HepG2 (cell line): ENCODE results near the gene FGD6. TPM values are rescaled to one million over a fixed set of nuclear protein-coding genes. Genes with fewer than 3 reads are reported as not detected.

Experiments
- ATAC-seq: fragments of 200-7000 bp; cut with Tn5 transposase; 3 replicates; pipeline ENCODE4 v1.9.1; 2020; ENCODE audit warnings: mild to moderate bottlenecking, moderate library complexity
- BruUV-seq: library from RNA; stranded (reverse); fragments of 400-500 nt; replicated peaks from 2 replicates; lab custom pipeline; 2021; lab: Mats Ljungman, UMichigan
- CTCF ChIA-PET: fragments of 300-600 bp; formaldehyde crosslinking; extraction: SDS; loops from one replicate; lab custom pipeline; 2021; ENCODE audit warnings: low total read pairs, inconsistent platforms, low intra/inter-chr PET ratio; lab: Yijun Ruan, JAX
- POLR2A ChIA-PET: fragments of 350-600 bp; sonication (Branson Sonifier 250); formaldehyde crosslinking; loops from one replicate; lab custom pipeline; 2020; ENCODE audit warnings: antibody characterized with exemption, inconsistent platforms; lab: Yijun Ruan, JAX
- DNase-seq: peaks from one replicate; pipeline ENCODE4 v3.0.0-alpha.2; 2015; ENCODE audit warnings: low spot score
- FAIRE-seq: peaks from 3 replicates; lab custom pipeline; 2011; peaks lifted over from hg19 to GRCh38; lab: Jason Lieb, UNC
- H2AFZ ChIP-seq: one replicate; pipeline ENCODE4 v1.6.1; 2011; ENCODE audit warnings: low read length, inconsistent platforms
- H3K27ac ChIP-seq: fragments of 300-600 bp; 3 replicates; pipeline ENCODE4 v1.8.0; 2011; ENCODE audit warnings: mixed run types, mild to moderate bottlenecking, mixed read lengths, low read length, inconsistent platforms; ENCODE audit not compliant: insufficient read depth; ENCODE audit errors: extremely low read length
- H3K27me3 ChIP-seq, 2 experiments: fragments of 200-600 bp in 1 of 2; 2 replicates in 1 of 2; 3 replicates in 1 of 2; pipeline versions ENCODE4 v1.6.0 to v1.8.0; 2011; ENCODE audit warnings: low read length in 2 of 2, mild to moderate bottlenecking in 2 of 2, moderate library complexity in 2 of 2, inconsistent platforms in 1 of 2; ENCODE audit not compliant: insufficient read depth in 2 of 2, control insufficient read depth in 1 of 2
- H3K36me3 ChIP-seq, 2 experiments: fragments of 200-600 bp in 1 of 2; replicated peaks in 1 of 2; 2 replicates in 1 of 2; 3 replicates in 1 of 2; pipeline versions ENCODE4 v1.5.1 to v1.8.0; 2011; ENCODE audit warnings: low read length in 2 of 2, inconsistent platforms in 1 of 2; ENCODE audit not compliant: insufficient read depth in 2 of 2, control insufficient read depth in 1 of 2
- H3K4me1 ChIP-seq: 2 replicates; pipeline ENCODE4 v1.5.1; 2012; ENCODE audit warnings: low read length, inconsistent platforms; ENCODE audit not compliant: insufficient read depth
- H3K4me2 ChIP-seq: 2 replicates; pipeline ENCODE4 v1.6.0; 2011; ENCODE audit warnings: low read depth, low read length, inconsistent platforms
- H3K4me3 ChIP-seq, 3 experiments: fragments of 200-600 bp in 1 of 3; sonication (generic), shearing (Covaris generic) in 1 of 3; replicated peaks in 1 of 3; 2 replicates each; pipeline ENCODE4 v1.5.1; 2011 to 2016; ENCODE audit warnings: low read length in 3 of 3, inconsistent platforms in 2 of 3, low read depth in 2 of 3, mild to moderate bottlenecking in 2 of 3, control low read depth in 1 of 3, mixed read lengths in 1 of 3; ENCODE audit not compliant: insufficient read depth in 1 of 3
- H3K79me2 ChIP-seq: one replicate; pipeline ENCODE4 v1.6.1; 2011; ENCODE audit warnings: low read length, inconsistent platforms; ENCODE audit not compliant: insufficient read depth
- H3K9ac ChIP-seq: 2 replicates; pipeline ENCODE4 v1.6.0; 2011; ENCODE audit warnings: mild to moderate bottlenecking, low read depth, low read length, inconsistent platforms; ENCODE audit not compliant: insufficient read depth
- H3K9me3 ChIP-seq: 2 replicates; pipeline ENCODE4 v1.5.1; 2012; ENCODE audit warnings: mild to moderate bottlenecking, low read length
- H4K20me1 ChIP-seq: 2 replicates; pipeline ENCODE4 v1.6.0; 2011; ENCODE audit warnings: inconsistent platforms, mild to moderate bottlenecking, low read length, moderate library complexity; ENCODE audit not compliant: insufficient read depth
- ADNP ChIP-seq: sonication (generic); formaldehyde crosslinking; IDR thresholded peaks from 2 replicates; pipeline ENCODE4 v1.4.0; 2020; ENCODE audit warnings: missing genetic modification reagents
- ARID2 ChIP-seq: sonication (generic); formaldehyde crosslinking; IDR thresholded peaks from 2 replicates; pipeline ENCODE4 v1.8.1; 2022; ENCODE audit warnings: mild to moderate bottlenecking, missing genetic modification reagents, borderline replicate concordance
- FOXJ3 ChIP-seq: sonication (generic); formaldehyde crosslinking; IDR thresholded peaks from 2 replicates; pipeline ENCODE4 v1.4.0; 2020; ENCODE audit warnings: missing genetic modification reagents, mild to moderate bottlenecking, borderline replicate concordance
- HOXA9 ChIP-seq: sonication (generic); formaldehyde crosslinking; IDR thresholded peaks from 2 replicates; pipeline ENCODE4 v1.8.1; 2022; ENCODE audit warnings: missing genetic modification reagents, mild to moderate bottlenecking, moderate library complexity, borderline replicate concordance
- JUNB ChIP-seq: sonication (generic); formaldehyde crosslinking; IDR thresholded peaks from 2 replicates; pipeline ENCODE4 v1.8.0; 2022; ENCODE audit warnings: missing genetic modification reagents, mild to moderate bottlenecking, borderline replicate concordance
- KLF12 ChIP-seq: sonication (generic); formaldehyde crosslinking; IDR thresholded peaks from 2 replicates; pipeline ENCODE4 v1.4.0; 2020; ENCODE audit warnings: missing genetic modification reagents, borderline replicate concordance
- MEIS1 ChIP-seq: sonication (generic); formaldehyde crosslinking; IDR thresholded peaks from 2 replicates; pipeline ENCODE4 v1.9.0; 2021; ENCODE audit warnings: mild to moderate bottlenecking, missing genetic modification reagents, moderate library complexity, borderline replicate concordance
- MXD1 ChIP-seq: sonication (generic); formaldehyde crosslinking; IDR thresholded peaks from 2 replicates; pipeline ENCODE4 v1.4.0; 2020; ENCODE audit warnings: mild to moderate bottlenecking, missing genetic modification reagents
- SOX5 ChIP-seq: IDR thresholded peaks from 2 replicates; pipeline ENCODE4 v1.6.1; 2016; ENCODE audit warnings: borderline replicate concordance
- TAF1 ChIP-seq: sonication (generic); formaldehyde crosslinking; IDR thresholded peaks from 2 replicates; pipeline ENCODE4 v1.4.0; 2020; ENCODE audit warnings: missing genetic modification reagents
- ZNF251 ChIP-seq: sonication (generic); formaldehyde crosslinking; IDR thresholded peaks from 2 replicates; pipeline ENCODE4 v1.9.0; 2021; ENCODE audit warnings: mild to moderate bottlenecking, missing genetic modification reagents
- ZNF326 ChIP-seq: sonication (generic); formaldehyde crosslinking; IDR thresholded peaks from 2 replicates; pipeline ENCODE4 v1.4.0; 2020; ENCODE audit warnings: missing genetic modification reagents, borderline replicate concordance
- ZNF761 ChIP-seq: sonication (generic); formaldehyde crosslinking; conservative IDR thresholded peaks from 2 replicates; pipeline ENCODE4 v1.4.0; 2020; ENCODE audit warnings: mild to moderate bottlenecking, missing genetic modification reagents
- in situ Hi-C: cut with HindIII; loops from 2 replicates; pipeline ENCODE4 v1.10.0; 2017; ENCODE audit warnings: low pct_unique_long_range_greater_than_20kb; ENCODE audit not compliant: extremely low pct_ligation_motif_present
- intact Hi-C: fragments of 100-400 bp; cut with micrococcal nuclease; formaldehyde crosslinking; loops from one replicate; pipeline ENCODE4 v1.10.0; 2022; ENCODE audit not compliant: unreplicated experiment
- polyA plus RNA-seq, 8 experiments: library from polyadenylated mRNA; depleted of rRNA in 3 of 8; stranded (reverse) in 7 of 8; unstranded in 1 of 8; fragments of >200 nt; fragmentation: Illumina TruSeq in 4 of 8; extraction: Trizol in 4 of 8; gene quantifications; 2 replicates each; pipeline versions ENCODE4 v1.2.1 to v1.2.3, GENCODE V29; 2011 to 2016; ENCODE audit warnings: low read depth in 4 of 8, missing spikeins in 1 of 8, mixed read lengths in 1 of 8; ENCODE audit not compliant: insufficient read depth in 1 of 8
- total RNA-seq, 5 experiments: library from RNA; depleted of rRNA; stranded (reverse); fragments of >200 nt; fragmentation: Illumina TruSeq; extraction: Trizol; gene quantifications; 2 replicates each; pipeline ENCODE4 v1.2.3, GENCODE V29; 2016; ENCODE audit warnings: low read depth in 1 of 5

Gene FGD6
- total and polyA plus RNA-seq, 2 of the 13 experiments (the other 11 are each of a cell fraction or from before 2014, with no cell fraction given), result 2.2 to 4.3 TPM

- peaks cover 10 to 39% of the 10 kb centered on the region in 2 experiments for H3K36me3 ChIP-seq
- H3K79me2 ChIP-seq, result peaks cover 13% of the 10 kb centered on the region
- H2AFZ ChIP-seq, result no peak overlapping the region
- H3K9me3 ChIP-seq, result no peaks in the 10 kb centered on the region
- H4K20me1 ChIP-seq, result peaks cover 2% of the 10 kb centered on the region; the same call in 1 of the 2 replicates
- BruUV-seq, result TSS peak; percentile 25
- no peak overlapping the region for H3K4me3 ChIP-seq
- TF ChIP-seq MEIS1 (CRISPR knock-in tag), result no peak
- TF ChIP-seq ARID2, result no peak
- TF ChIP-seq HOXA9 (CRISPR knock-in tag), result no peak
- TF ChIP-seq TAF1 (CRISPR knock-in tag), result no peak
- TF ChIP-seq SOX5, result no peak
- TF ChIP-seq ZNF761, result no peak
- TF ChIP-seq ZNF251, result no peak
- TF ChIP-seq JUNB (CRISPR knock-in tag), result no peak
- TF ChIP-seq ZNF326, result no peak
- no peak for TF ChIP-seq MXD1 (CRISPR knock-in tag)
- no peak for TF ChIP-seq FOXJ3 (CRISPR knock-in tag)
- no peak for TF ChIP-seq KLF12 (CRISPR knock-in tag)
- TF ChIP-seq ADNP (CRISPR knock-in tag), result no peak
- H3K27me3 ChIP-seq, result no peaks in the 10 kb centered on the region
- ATAC-seq (no peak), DNase-seq (no peak), FAIRE-seq (no peak)
- intact Hi-C loops, result no loop called here
- H3K4me1 ChIP-seq, result peaks cover 13% of the 10 kb centered on the region; the same call in 1 of the 2 replicates
- ChIA-PET POLR2A (no interaction called here), CTCF (no interaction called here)
- in situ Hi-C loops, result no loop called here
- H3K27ac ChIP-seq, result no peak overlapping the region
- H3K9ac ChIP-seq, result no peak overlapping the region
- H3K4me2 ChIP-seq, result no peak overlapping the region
These were observed 36.1 kb upstream of the FGD6 start for GRCh38 chr12:95253386-95253785.
